ENCODE data around the gene LPAR2.

DNA sequence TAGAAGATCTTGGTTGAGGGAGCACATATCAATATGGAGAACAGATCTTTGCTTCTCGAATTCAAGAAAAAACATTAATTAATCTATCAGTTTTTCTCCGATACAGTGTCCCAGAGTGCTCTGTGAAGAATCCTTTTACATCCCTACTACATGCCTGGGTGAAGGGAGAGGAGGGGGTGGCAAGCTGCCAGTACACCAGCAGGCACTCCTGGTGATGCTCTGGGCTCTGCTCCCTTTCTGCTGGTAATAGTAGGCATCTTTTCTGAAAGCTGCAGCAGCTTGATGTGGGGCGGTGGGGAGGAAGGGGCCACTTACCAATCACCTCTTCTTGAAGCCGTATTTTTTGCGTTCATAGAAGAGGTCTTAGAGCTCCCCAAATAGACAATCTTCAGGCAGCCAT, 40.2 kb downstream of the LPAR2 start:
- TF ChIP-seq, protein P1, sequence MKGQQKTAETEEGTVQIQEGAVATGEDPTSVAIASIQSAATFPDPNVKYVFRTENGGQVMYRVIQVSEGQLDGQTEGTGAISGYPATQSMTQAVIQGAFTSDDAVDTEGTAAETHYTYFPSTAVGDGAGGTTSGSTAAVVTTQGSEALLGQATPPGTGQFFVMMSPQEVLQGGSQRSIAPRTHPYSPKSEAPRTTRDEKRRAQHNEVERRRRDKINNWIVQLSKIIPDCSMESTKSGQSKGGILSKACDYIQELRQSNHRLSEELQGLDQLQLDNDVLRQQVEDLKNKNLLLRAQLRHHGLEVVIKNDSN (IDR thresholded peaks at IDR 0.05; ENCODE audit: borderline replicate concordance, low read depth) = no peak
- TF ChIP-seq TCF12 (IDR thresholded peaks at IDR 0.05) = no peak
- TF ChIP-seq RFX5 (IDR thresholded peaks at IDR 0.05; ENCODE audit: low read length) = no peak
- TF ChIP-seq, protein P2, sequence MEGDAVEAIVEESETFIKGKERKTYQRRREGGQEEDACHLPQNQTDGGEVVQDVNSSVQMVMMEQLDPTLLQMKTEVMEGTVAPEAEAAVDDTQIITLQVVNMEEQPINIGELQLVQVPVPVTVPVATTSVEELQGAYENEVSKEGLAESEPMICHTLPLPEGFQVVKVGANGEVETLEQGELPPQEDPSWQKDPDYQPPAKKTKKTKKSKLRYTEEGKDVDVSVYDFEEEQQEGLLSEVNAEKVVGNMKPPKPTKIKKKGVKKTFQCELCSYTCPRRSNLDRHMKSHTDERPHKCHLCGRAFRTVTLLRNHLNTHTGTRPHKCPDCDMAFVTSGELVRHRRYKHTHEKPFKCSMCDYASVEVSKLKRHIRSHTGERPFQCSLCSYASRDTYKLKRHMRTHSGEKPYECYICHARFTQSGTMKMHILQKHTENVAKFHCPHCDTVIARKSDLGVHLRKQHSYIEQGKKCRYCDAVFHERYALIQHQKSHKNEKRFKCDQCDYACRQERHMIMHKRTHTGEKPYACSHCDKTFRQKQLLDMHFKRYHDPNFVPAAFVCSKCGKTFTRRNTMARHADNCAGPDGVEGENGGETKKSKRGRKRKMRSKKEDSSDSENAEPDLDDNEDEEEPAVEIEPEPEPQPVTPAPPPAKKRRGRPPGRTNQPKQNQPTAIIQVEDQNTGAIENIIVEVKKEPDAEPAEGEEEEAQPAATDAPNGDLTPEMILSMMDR (IDR thresholded peaks at IDR 0.05) = no peak
- TF ChIP-seq GATA2 (CRISPR knock-in tag; IDR thresholded peaks at IDR 0.05) = no peak
- TF ChIP-seq, protein P3, sequence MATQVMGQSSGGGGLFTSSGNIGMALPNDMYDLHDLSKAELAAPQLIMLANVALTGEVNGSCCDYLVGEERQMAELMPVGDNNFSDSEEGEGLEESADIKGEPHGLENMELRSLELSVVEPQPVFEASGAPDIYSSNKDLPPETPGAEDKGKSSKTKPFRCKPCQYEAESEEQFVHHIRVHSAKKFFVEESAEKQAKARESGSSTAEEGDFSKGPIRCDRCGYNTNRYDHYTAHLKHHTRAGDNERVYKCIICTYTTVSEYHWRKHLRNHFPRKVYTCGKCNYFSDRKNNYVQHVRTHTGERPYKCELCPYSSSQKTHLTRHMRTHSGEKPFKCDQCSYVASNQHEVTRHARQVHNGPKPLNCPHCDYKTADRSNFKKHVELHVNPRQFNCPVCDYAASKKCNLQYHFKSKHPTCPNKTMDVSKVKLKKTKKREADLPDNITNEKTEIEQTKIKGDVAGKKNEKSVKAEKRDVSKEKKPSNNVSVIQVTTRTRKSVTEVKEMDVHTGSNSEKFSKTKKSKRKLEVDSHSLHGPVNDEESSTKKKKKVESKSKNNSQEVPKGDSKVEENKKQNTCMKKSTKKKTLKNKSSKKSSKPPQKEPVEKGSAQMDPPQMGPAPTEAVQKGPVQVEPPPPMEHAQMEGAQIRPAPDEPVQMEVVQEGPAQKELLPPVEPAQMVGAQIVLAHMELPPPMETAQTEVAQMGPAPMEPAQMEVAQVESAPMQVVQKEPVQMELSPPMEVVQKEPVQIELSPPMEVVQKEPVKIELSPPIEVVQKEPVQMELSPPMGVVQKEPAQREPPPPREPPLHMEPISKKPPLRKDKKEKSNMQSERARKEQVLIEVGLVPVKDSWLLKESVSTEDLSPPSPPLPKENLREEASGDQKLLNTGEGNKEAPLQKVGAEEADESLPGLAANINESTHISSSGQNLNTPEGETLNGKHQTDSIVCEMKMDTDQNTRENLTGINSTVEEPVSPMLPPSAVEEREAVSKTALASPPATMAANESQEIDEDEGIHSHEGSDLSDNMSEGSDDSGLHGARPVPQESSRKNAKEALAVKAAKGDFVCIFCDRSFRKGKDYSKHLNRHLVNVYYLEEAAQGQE (IDR thresholded peaks at IDR 0.05; ENCODE audit: low read depth, low read length) = no peak
- no peak for TF ChIP-seq POLR2AphosphoS5 (IDR thresholded peaks at IDR 0.05; ENCODE audit: low read depth, low read length)
- TF ChIP-seq, protein P4, sequence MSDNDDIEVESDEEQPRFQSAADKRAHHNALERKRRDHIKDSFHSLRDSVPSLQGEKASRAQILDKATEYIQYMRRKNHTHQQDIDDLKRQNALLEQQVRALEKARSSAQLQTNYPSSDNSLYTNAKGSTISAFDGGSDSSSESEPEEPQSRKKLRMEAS (IDR thresholded peaks at IDR 0.05; ENCODE audit: low read depth) = no peak
- TF ChIP-seq EZH2phosphoT487 (IDR thresholded peaks at IDR 0.05; ENCODE audit: borderline replicate concordance, low read depth) = no peak
- TF ChIP-seq, protein P5, sequence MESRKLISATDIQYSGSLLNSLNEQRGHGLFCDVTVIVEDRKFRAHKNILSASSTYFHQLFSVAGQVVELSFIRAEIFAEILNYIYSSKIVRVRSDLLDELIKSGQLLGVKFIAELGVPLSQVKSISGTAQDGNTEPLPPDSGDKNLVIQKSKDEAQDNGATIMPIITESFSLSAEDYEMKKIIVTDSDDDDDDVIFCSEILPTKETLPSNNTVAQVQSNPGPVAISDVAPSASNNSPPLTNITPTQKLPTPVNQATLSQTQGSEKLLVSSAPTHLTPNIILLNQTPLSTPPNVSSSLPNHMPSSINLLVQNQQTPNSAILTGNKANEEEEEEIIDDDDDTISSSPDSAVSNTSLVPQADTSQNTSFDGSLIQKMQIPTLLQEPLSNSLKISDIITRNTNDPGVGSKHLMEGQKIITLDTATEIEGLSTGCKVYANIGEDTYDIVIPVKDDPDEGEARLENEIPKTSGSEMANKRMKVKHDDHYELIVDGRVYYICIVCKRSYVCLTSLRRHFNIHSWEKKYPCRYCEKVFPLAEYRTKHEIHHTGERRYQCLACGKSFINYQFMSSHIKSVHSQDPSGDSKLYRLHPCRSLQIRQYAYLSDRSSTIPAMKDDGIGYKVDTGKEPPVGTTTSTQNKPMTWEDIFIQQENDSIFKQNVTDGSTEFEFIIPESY (IDR thresholded peaks at IDR 0.05; ENCODE audit: borderline replicate concordance, low read depth) = no peak
- no peak for TF ChIP-seq TAF1 (IDR thresholded peaks at IDR 0.05; ENCODE audit: borderline replicate concordance, low read depth, low read length)
- TF ChIP-seq SMC3 (IDR thresholded peaks at IDR 0.05; ENCODE audit: low read depth, low read length) = no peak
- TF ChIP-seq JUND (IDR thresholded peaks at IDR 0.05) = no peak
- no peak for TF ChIP-seq RCOR1 (IDR thresholded peaks at IDR 0.05; ENCODE audit: low read length)
